ENCODE data around the gene CEP78. TPM values are rescaled to one million over a fixed set of nuclear protein-coding genes. Genes with fewer than 3 reads are reported as not detected.

The CEP78 gene
- total RNA-seq, 1 donor from 2014 or later = 35.2 TPM

DNA sequence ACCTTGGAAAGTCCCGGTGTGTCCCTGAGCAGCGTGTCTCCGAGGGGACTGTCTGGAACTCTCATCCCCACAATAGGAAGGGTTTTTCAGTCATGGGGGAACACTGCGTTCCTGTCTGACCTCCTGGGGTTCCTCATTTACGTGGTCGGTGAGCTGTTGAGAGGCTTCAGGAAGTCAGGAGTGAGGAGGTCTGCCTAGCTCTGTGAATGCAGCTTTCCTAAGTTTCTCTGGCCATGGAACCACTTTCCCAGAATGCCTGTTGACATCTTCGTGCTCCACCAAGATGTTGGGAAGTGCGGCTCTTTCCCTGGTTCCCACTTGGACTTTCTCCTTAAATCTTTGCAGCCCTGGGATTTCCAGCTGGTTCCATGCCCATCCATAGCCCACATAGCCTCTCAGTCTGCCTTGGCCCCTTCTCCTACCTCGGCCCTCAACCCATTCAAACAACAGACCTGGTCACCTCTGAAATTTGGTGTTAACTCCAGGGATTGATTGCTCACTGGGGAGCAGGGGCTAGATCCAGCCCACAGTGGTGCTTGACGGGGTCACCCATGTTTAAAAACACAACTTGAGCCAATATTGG, 88.3 kb downstream of the CEP78 start:
- peak overlapping the region; percentile 12 for H3K27ac Mint-ChIP-seq
- no peaks in the 10 kb centered on the region for H3K9me3 Mint-ChIP-seq
- intact Hi-C loops (cut with micrococcal nuclease) = no loop called here
- no peaks in the 10 kb centered on the region for H3K27me3 Mint-ChIP-seq (ENCODE audit: insufficient read depth)
- no peak for DNase-seq (ENCODE audit: low spot score)
- peaks cover 7% of the 10 kb centered on the region for H3K4me1 Mint-ChIP-seq (ENCODE audit: low read depth)
- H3K4me3 Mint-ChIP-seq = no peak overlapping the region
- H3K36me3 Mint-ChIP-seq (ENCODE audit: low read depth) = peaks cover 57% of the 10 kb centered on the region

DNA sequence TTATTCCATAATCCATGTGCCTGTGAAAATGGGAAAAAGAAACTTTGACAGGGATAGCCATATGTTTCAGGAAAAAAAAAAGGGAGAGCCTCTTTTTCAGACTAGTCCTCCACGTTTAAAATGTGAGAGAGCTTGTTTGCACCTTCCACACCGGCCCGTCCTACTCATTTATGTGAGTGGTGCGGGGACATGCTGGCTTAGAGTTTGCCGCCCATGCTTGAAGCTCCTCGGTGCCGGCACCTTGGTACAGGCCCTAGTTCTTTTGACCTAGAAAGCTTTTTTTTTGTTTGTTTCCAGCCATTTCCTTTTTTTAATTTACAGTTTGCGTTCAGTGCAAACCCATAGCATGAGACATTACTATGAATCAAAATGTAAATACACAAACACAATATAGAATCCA, 88.8 kb downstream of the CEP78 start:
- Mint-ChIP-seq H3K9me3 (no peaks in the 10 kb centered on the region), H3K27me3 (ENCODE audit: insufficient read depth) (no peaks in the 10 kb centered on the region), H3K36me3 (ENCODE audit: low read depth) (peaks cover 55% of the 10 kb centered on the region), H3K4me1 (ENCODE audit: low read depth) (peaks cover 7% of the 10 kb centered on the region), H3K4me3 (no peak overlapping the region), H3K27ac (no peak overlapping the region)
- no peak for DNase-seq (ENCODE audit: low spot score)
- intact Hi-C loops (cut with micrococcal nuclease) = no loop called here

DNA sequence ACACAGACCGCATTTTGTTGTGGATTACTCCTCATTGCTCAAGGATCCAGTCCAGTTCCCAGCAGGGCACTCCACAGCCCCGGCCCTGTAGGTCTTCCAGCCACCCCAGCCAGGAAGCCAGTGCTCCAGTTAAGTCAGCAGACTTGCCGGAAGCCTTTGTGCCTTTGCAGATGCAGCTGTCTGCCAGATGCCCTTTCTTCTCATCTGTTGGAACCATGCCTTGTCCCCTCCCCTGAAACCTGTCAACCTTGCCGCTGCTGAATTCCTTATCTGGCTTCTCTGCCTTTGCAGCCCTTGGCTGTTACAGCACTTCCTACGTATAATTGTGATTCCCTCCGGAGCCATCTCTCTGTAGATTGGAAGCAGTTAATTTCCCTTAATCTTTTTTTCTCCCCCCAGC, 89.5 kb downstream of the CEP78 start:
- intact Hi-C loops (cut with micrococcal nuclease) = no loop called here
- peaks cover 52% of the 10 kb centered on the region for H3K36me3 Mint-ChIP-seq (ENCODE audit: low read depth)
- H3K27ac Mint-ChIP-seq = peak overlapping the region; percentile 42
- no peak overlapping the region for H3K4me3 Mint-ChIP-seq
- H3K27me3 Mint-ChIP-seq (ENCODE audit: insufficient read depth) = no peaks in the 10 kb centered on the region
- DNase-seq (ENCODE audit: low spot score) = no peak
- H3K9me3 Mint-ChIP-seq = no peaks in the 10 kb centered on the region
- peaks cover 7% of the 10 kb centered on the region for H3K4me1 Mint-ChIP-seq (ENCODE audit: low read depth)

GRCh38 chr9:78325846-78326360, 90.0 kb downstream of the CEP78 start:
- Mint-ChIP-seq H3K27ac (no peak overlapping the region), H3K4me3 (no peak overlapping the region), H3K9me3 (no peaks in the 10 kb centered on the region), H3K4me1 (ENCODE audit: low read depth) (peaks cover 11% of the 10 kb centered on the region), H3K27me3 (ENCODE audit: insufficient read depth) (no peaks in the 10 kb centered on the region), H3K36me3 (ENCODE audit: low read depth) (peaks cover 52% of the 10 kb centered on the region)
- DNase-seq (ENCODE audit: low spot score) = no peak
- intact Hi-C loops (cut with micrococcal nuclease) = no loop called here

GRCh38 chr9:78326564-78326963, 90.7 kb downstream of the CEP78 start:
- H3K9me3 Mint-ChIP-seq = no peaks in the 10 kb centered on the region
- peaks cover 53% of the 10 kb centered on the region for H3K36me3 Mint-ChIP-seq (ENCODE audit: low read depth)
- no peak overlapping the region for H3K27ac Mint-ChIP-seq
- no peak overlapping the region for H3K4me3 Mint-ChIP-seq
- H3K4me1 Mint-ChIP-seq (ENCODE audit: low read depth) = peaks cover 14% of the 10 kb centered on the region
- no peaks in the 10 kb centered on the region for H3K27me3 Mint-ChIP-seq (ENCODE audit: insufficient read depth)
- no peak for DNase-seq (ENCODE audit: low spot score)
- intact Hi-C loops (cut with micrococcal nuclease) = no loop called here

Other genes with a start within 250 kb of the CEP78 start
- gene GNAQ, start 204.3 kb upstream of the CEP78 start, total RNA-seq = 26.8 and 27.0 TPM in 2 replicates
- 85.7 and 91.8 TPM in 2 replicates for gene PSAT1, start 61.0 kb downstream of the CEP78 start, total RNA-seq

Measured in activated T-helper 1 cell treated with anti-CD3 and anti-CD28 coated beads, Interleukin-12 subunit alpha, Interleukin-12 subunit beta, Interleukin-2, Interleukin-4 antibody, amounts not matched to agents 30 ng/mL and 10 ng/mL and 1 ng/mL, durations not matched to agents 14 hours and 24 hours and 36 hours (primary cell).